ENCODE data around the gene RAD9A. TPM values are rescaled to one million over a fixed set of nuclear protein-coding genes. Genes with fewer than 3 reads are reported as not detected.

Gene RAD9A
- polyA plus RNA-seq, 2 donors: 17.5 to 26.2 TPM

DNA sequence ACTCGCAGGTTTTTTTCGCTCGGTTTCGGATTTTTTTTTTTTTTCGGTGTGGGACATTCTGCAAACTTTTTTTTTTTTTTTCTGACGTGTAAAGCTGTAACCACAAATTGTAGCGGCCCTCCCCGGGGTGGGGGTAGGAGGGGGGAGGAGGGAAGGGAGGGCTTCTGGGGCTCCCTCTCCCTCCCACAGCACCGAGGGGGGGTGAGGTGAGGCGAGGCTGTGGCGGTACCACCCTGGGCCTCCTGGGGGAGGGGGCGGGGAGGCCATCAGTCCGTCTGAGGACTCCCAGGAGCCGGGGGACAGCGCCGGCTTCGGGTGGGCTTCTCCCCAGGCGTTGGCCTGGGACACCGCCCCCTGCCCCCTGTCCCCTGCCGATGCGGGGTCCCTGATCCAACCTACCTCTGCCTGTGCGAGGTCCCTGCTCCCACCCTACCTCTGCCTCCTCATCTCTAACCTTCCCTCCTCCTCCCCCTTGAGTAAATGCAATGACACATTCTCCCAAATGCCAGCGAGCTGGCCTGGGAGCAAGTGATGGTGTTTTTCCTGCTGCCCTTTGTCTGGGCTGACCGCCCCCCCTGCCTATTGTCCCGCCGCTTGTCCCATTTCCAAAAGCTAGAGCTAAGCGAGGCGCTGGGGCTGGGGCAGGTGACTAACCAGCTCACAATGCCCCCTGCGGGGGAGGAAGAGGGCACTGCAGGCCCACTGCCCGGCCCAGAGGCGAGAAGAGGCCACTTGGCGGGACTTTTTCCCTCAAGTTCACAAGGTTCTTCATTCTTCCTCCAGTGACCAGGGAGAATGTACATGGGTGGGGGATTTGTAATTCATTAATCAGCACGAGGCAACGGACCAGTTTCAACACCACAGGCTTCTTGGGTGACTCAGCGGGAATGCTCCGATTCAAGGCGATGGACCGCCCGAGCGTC is 17.9 kb upstream of the RAD9A start:
- H3K27me3 ChIP-seq (ENCODE audit: control insufficient read depth in 1 of 2, insufficient read depth in 2 of 2, low read length in 2 of 2): no peaks in the 10 kb centered on the region
- 4% methylated on average over 40 of the region's 40 CpGs for WGBS, 2 donors
- no peaks in the 10 kb centered on the region for H3K9me3 ChIP-seq (ENCODE audit: control insufficient read depth in 2 of 2, insufficient read depth in 1 of 2, low read depth in 1 of 2, low read length in 1 of 2)
- no peaks in the 10 kb centered on the region for H3K36me3 ChIP-seq (ENCODE audit: control insufficient read depth in 2 of 2, insufficient read depth in 2 of 2, low read length in 1 of 2)
- H3K4me3 ChIP-seq (ENCODE audit: low read depth in 1 of 2, low read length in 2 of 2): peak overlapping the region; percentile 52 to 69
- H3K4me1 ChIP-seq (ENCODE audit: control insufficient read depth in 2 of 2, insufficient read depth in 2 of 2, low read length in 1 of 2): peaks cover 6 to 34% of the 10 kb centered on the region in 2 donors
- H3K27ac ChIP-seq (ENCODE audit: low read depth in 2 of 2, low read length in 1 of 2): peak overlapping the region; percentile 90 to 92

- no peak overlapping the region for H3K4me3 ChIP-seq (ENCODE audit: low read depth in 1 of 2, low read length in 2 of 2)
Measured at GRCh38 chr11:67374571-67375281, 17.1 kb upstream of the RAD9A start.

DNA sequence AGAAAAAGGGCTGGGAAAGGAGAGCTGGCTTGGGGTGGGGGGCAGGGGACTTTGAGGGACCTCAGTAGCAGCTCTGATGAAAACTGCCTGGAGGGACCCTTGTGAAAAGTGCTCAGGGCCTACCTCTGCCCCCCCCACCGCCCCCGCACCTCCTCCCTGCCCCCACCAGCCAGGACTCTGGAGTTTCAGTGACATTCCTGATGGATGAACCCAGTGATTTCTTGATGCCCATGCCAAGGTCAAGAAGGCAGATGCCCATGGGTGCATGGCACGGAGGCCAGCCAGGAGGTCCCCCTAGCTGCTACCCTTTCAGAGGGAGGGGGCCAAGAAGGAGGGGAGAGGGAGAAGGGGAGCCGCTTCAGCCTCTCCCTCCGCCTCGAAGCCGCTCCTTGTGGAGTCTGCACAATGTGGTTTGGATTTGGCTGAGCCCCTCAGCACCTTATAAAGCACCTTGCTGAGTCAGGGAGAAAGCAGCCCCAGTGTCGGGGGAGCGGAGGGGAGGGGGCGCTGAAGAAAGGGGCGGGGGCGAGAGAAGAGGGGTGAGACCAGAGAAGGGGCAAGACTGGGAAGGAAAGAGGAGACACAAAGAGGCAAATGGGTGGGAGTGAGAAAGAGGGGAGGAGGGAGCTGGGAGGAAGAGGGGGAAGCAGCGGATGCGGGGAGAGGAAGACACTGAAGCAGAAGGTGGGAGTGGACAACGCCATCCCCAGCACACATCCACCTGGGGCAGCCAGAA is 16.3 kb upstream of the RAD9A start:
- Histone ChIP-seq H3K9me3 (ENCODE audit: control insufficient read depth in 2 of 2, insufficient read depth in 1 of 2, low read depth in 1 of 2, low read length in 1 of 2) (no peaks in the 10 kb centered on the region), H3K36me3 (ENCODE audit: control insufficient read depth in 2 of 2, insufficient read depth in 2 of 2, low read length in 1 of 2) (no peaks in the 10 kb centered on the region), H3K27ac (ENCODE audit: low read depth in 2 of 2, low read length in 1 of 2) (no peak overlapping the region), H3K4me1 (ENCODE audit: control insufficient read depth in 2 of 2, insufficient read depth in 2 of 2, low read length in 1 of 2) (peaks cover 6 to 33% of the 10 kb centered on the region in 2 donors), H3K4me3 (ENCODE audit: low read depth in 1 of 2, low read length in 2 of 2) (no peak overlapping the region), H3K27me3 (ENCODE audit: control insufficient read depth in 1 of 2, insufficient read depth in 2 of 2, low read length in 2 of 2) (no peaks in the 10 kb centered on the region)
- WGBS, 2 donors: 53 to 59% methylated on average over 15 of the region's 15 CpGs

More at GRCh38 chr11:67374571-67375281, 17.1 kb upstream of the RAD9A start:
- H3K27me3 ChIP-seq (ENCODE audit: control insufficient read depth in 1 of 2, insufficient read depth in 2 of 2, low read length in 2 of 2): no peaks in the 10 kb centered on the region
- H3K36me3 ChIP-seq (ENCODE audit: control insufficient read depth in 2 of 2, insufficient read depth in 2 of 2, low read length in 1 of 2): no peaks in the 10 kb centered on the region
- no peaks in the 10 kb centered on the region for H3K9me3 ChIP-seq (ENCODE audit: control insufficient read depth in 2 of 2, insufficient read depth in 1 of 2, low read depth in 1 of 2, low read length in 1 of 2)
- peak overlapping the region; percentile 12 to 90 for H3K27ac ChIP-seq (ENCODE audit: low read depth in 2 of 2, low read length in 1 of 2)
- WGBS, 2 donors: 27 to 30% methylated on average over 9 of the region's 9 CpGs
- peaks cover 6 to 33% of the 10 kb centered on the region in 2 donors for H3K4me1 ChIP-seq (ENCODE audit: control insufficient read depth in 2 of 2, insufficient read depth in 2 of 2, low read length in 1 of 2)

GRCh38 chr11:67376063-67376820 is 15.5 kb upstream of the RAD9A start:
- 73 to 75% methylated on average over 7 of the region's 7 CpGs for WGBS, 2 donors
- H3K9me3 ChIP-seq (ENCODE audit: control insufficient read depth in 2 of 2, insufficient read depth in 1 of 2, low read depth in 1 of 2, low read length in 1 of 2): no peaks in the 10 kb centered on the region
- H3K4me3 ChIP-seq (ENCODE audit: low read depth in 1 of 2, low read length in 2 of 2): no peak overlapping the region
- H3K36me3 ChIP-seq (ENCODE audit: control insufficient read depth in 2 of 2, insufficient read depth in 2 of 2, low read length in 1 of 2): no peaks in the 10 kb centered on the region
- H3K4me1 ChIP-seq (ENCODE audit: control insufficient read depth in 2 of 2, insufficient read depth in 2 of 2, low read length in 1 of 2): peaks cover 6 to 32% of the 10 kb centered on the region in 2 donors
- H3K27ac ChIP-seq (ENCODE audit: low read depth in 2 of 2, low read length in 1 of 2): no peak overlapping the region
- no peaks in the 10 kb centered on the region for H3K27me3 ChIP-seq (ENCODE audit: control insufficient read depth in 1 of 2, insufficient read depth in 2 of 2, low read length in 2 of 2)

DNA sequence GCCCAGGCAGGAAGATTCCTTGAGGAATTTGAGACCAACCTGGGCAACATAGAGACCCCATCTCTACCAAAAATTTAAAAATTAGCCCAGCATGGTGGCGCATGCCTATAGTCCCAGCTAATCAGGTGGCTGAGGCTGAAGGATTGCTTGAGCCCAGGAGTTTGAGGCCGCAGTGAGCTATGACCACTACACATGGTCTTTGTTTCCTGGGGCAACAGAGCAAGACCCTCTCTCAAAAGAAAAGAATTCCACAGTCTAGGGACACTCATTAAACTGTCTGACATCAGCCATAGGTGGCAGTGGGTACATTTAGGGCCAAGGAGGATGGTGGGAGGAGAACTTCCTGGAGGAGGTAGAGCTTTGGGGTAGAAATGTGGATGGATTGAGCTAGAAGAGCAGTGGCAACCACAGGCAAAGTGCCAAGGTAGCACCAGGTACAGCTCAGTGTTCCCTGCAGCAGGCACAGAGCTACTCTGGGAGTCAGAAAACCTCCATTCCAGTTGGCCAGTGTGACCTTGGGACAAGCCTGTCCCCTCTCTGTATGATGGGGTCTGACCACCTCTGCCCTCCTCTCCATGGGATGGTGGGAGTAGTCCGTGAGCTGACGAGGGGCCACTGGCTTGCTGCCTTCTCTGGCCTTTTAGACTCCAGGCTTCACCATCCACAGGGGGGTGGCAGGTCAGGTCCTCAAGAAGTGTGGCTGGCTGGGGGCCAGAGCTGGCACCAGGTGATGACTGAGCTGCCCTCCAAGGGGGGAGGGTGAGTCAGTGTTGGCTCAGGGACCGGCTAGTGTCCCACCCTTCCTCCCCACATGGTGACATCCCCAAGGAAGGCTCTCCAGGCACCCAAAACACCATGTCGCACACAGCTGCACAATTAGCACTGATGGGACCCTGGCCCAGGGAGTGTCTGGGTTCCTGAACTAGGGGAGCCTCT is 14.6 kb upstream of the RAD9A start:
- WGBS, 2 donors: 85 to 86% methylated on average over 6 of the region's 6 CpGs
- peaks cover 6 to 24% of the 10 kb centered on the region in 2 donors for H3K4me1 ChIP-seq (ENCODE audit: control insufficient read depth in 2 of 2, insufficient read depth in 2 of 2, low read length in 1 of 2)
- H3K27me3 ChIP-seq (ENCODE audit: control insufficient read depth in 1 of 2, insufficient read depth in 2 of 2, low read length in 2 of 2): no peaks in the 10 kb centered on the region
- no peaks in the 10 kb centered on the region for H3K9me3 ChIP-seq (ENCODE audit: control insufficient read depth in 2 of 2, insufficient read depth in 1 of 2, low read depth in 1 of 2, low read length in 1 of 2)
- no peak overlapping the region for H3K4me3 ChIP-seq (ENCODE audit: low read depth in 1 of 2, low read length in 2 of 2)
- H3K36me3 ChIP-seq (ENCODE audit: control insufficient read depth in 2 of 2, insufficient read depth in 2 of 2, low read length in 1 of 2): no peaks in the 10 kb centered on the region
- H3K27ac ChIP-seq (ENCODE audit: low read depth in 2 of 2, low read length in 1 of 2): no peak overlapping the region

GRCh38 chr11:67378544-67378943 is 13.2 kb upstream of the RAD9A start:
- H3K27me3 ChIP-seq (ENCODE audit: control insufficient read depth in 1 of 2, insufficient read depth in 2 of 2, low read length in 2 of 2): no peaks in the 10 kb centered on the region
- H3K27ac ChIP-seq (ENCODE audit: low read depth in 2 of 2, low read length in 1 of 2): no peak overlapping the region
- H3K4me3 ChIP-seq (ENCODE audit: low read depth in 1 of 2, low read length in 2 of 2): no peak overlapping the region
- no peaks in the 10 kb centered on the region for H3K36me3 ChIP-seq (ENCODE audit: control insufficient read depth in 2 of 2, insufficient read depth in 2 of 2, low read length in 1 of 2)
- no peaks in the 10 kb centered on the region for H3K9me3 ChIP-seq (ENCODE audit: control insufficient read depth in 2 of 2, insufficient read depth in 1 of 2, low read depth in 1 of 2, low read length in 1 of 2)
- peaks cover 6 to 25% of the 10 kb centered on the region in 2 donors for H3K4me1 ChIP-seq (ENCODE audit: control insufficient read depth in 2 of 2, insufficient read depth in 2 of 2, low read length in 1 of 2)
- 82 to 94% methylated on average over 4 of the region's 4 CpGs for WGBS, 2 donors

DNA sequence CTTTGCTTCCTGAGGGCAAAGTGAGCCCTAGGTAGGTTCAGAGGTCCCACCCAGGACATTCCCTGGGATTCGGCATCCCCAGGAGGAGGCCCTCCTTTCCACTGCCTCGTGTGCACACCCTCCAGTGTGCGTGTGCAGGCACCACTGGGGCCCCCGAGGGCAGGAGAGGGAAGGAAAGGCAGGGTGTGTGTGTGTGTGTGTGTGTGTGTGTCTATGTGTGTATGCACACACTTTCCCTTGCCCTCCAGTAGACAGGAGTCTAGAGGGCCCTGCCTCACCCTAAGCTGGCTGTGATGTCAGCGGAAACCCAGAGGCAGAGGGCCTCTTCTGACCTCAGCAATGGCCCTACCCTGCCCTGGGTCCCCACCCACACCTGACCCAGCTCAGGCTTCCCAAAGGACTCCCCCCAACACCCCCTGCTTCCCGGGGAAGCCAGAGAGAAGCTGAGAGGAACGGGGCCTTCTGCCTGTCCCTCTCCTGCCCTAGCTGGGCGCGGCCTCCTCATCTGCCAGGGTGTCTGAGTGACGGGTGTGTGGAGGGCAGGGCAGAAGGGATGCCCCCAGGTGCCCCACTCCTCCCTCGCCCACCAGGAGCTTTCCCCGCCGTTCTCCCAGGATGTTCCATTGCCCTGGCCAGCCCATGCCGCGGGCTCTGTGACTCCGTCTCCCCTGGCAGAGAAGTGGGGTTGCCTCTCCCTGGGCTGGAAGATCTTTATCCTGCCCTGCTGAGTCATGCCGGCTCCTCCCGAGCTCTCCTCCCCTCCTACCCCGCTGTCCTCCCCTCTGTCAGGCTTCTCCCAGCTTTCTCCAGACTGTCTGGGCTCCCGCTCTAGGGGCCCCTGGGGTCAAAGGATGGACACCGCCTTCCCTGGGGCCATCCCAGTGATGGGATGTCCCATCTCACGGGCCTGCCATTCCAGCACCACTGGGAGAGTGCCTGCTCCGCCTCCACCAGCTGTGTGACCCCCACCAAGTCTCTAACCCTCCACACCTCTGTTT is 12.4 kb upstream of the RAD9A start:
- peaks cover 3 to 19% of the 10 kb centered on the region in 2 donors for H3K4me1 ChIP-seq (ENCODE audit: control insufficient read depth in 2 of 2, insufficient read depth in 2 of 2, low read length in 1 of 2)
- H3K27me3 ChIP-seq (ENCODE audit: control insufficient read depth in 1 of 2, insufficient read depth in 2 of 2, low read length in 2 of 2): no peaks in the 10 kb centered on the region
- H3K4me3 ChIP-seq (ENCODE audit: low read depth in 1 of 2, low read length in 2 of 2): no peak overlapping the region
- 46 to 51% methylated on average over 21 to 23 of the region's 23 CpGs for WGBS, 2 donors
- H3K9me3 ChIP-seq (ENCODE audit: control insufficient read depth in 2 of 2, insufficient read depth in 1 of 2, low read depth in 1 of 2, low read length in 1 of 2): no peaks in the 10 kb centered on the region
- H3K36me3 ChIP-seq (ENCODE audit: control insufficient read depth in 2 of 2, insufficient read depth in 2 of 2, low read length in 1 of 2): no peaks in the 10 kb centered on the region
- peak overlapping the region in 1 of 2 donors; percentile 78 for H3K27ac ChIP-seq (ENCODE audit: low read depth in 2 of 2, low read length in 1 of 2)

Measured in esophagus (tissue), 2 donors.